Measurements from ENCODE around the gene GSK3B.

DNA sequence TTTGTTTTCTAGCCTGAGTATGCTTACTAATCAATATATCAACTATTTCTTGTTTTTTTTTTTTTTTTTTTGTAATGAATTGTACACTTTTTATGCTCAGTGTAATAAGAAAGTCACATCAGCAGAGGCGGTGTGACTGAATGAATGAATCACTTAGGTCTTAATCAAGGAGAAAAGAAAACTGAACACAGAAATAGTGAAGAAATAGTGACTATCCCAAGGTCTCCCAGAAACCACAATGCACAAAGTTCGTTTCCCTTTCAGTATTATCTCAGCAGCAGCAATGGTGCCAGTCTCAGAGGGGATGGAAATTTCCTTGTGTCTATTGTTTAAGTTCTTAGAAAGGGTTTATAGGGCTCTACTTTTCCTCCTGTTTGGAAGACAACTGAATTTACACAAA is 231.6 kb downstream of the GSK3B start:
- TF ChIP-seq, protein P1, sequence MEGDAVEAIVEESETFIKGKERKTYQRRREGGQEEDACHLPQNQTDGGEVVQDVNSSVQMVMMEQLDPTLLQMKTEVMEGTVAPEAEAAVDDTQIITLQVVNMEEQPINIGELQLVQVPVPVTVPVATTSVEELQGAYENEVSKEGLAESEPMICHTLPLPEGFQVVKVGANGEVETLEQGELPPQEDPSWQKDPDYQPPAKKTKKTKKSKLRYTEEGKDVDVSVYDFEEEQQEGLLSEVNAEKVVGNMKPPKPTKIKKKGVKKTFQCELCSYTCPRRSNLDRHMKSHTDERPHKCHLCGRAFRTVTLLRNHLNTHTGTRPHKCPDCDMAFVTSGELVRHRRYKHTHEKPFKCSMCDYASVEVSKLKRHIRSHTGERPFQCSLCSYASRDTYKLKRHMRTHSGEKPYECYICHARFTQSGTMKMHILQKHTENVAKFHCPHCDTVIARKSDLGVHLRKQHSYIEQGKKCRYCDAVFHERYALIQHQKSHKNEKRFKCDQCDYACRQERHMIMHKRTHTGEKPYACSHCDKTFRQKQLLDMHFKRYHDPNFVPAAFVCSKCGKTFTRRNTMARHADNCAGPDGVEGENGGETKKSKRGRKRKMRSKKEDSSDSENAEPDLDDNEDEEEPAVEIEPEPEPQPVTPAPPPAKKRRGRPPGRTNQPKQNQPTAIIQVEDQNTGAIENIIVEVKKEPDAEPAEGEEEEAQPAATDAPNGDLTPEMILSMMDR (conservative IDR thresholded peaks at IDR 0.05 in 1 of 2, IDR thresholded peaks at IDR 0.05 in 1 of 2; ENCODE audit: extremely low read depth in 1 of 2, insufficient read depth in 1 of 2, low read depth in 1 of 2, low read length in 2 of 2) = no peak
- TF ChIP-seq EZH2 (IDR thresholded peaks at IDR 0.05; ENCODE audit: borderline replicate concordance, low read length) = no peak

Data from mammary epithelial cell (primary cell).